ENCODE data around the gene EPHA8. TPM values are rescaled to one million over a fixed set of nuclear protein-coding genes. Genes with fewer than 3 reads are reported as not detected.

The EPHA8 gene
- total and polyA plus RNA-seq, 4 donors, result not detected

DNA sequence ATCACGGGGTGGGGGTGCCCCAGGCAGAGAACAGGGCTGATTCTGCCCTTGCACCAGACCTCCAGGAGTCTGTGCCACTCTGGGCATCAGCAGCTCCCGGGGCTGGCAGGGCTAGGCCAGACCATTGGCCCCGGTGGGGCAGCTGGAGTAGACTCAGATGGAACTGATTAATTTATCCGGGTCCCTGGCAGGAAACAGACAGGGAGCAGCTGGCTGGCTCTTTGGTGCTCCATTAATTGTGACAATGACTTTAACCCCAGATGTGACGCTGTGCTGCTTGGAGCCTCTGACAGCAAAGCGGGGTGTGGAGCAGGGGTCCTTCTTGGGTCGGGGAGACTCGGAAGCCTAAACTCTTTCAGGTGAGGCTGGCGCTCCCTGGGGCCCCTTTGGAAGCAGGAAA, 9.5 kb downstream of the EPHA8 start:
- H3K9me3 ChIP-seq (ENCODE audit: control insufficient read depth in 4 of 4, low read length in 3 of 4), result no peaks in the 10 kb centered on the region
- H3K4me1 ChIP-seq (ENCODE audit: control insufficient read depth in 4 of 4, insufficient read depth in 4 of 4, low read length in 3 of 4), result no peaks in the 10 kb centered on the region
- no peaks in the 10 kb centered on the region for H3K36me3 ChIP-seq (ENCODE audit: control insufficient read depth in 4 of 4, insufficient read depth in 3 of 4, low read depth in 1 of 4, low read length in 3 of 4)
- no peak overlapping the region for H3K4me3 ChIP-seq (ENCODE audit: low read depth in 1 of 3, low read length in 3 of 3)
- peaks cover 0 to 2% (median 0%) of the 10 kb centered on the region in 4 donors for H3K27me3 ChIP-seq (ENCODE audit: control insufficient read depth in 4 of 4, insufficient read depth in 4 of 4, low read length in 3 of 4)
- no peak overlapping the region for H3K27ac ChIP-seq (ENCODE audit: low read depth in 1 of 2, low read length in 2 of 2)
- DNase-seq (ENCODE audit: low spot score), result no peak
- no peak for TF ChIP-seq NR2F2 (IDR thresholded peaks at IDR 0.05)
- no peak for TF ChIP-seq ZBTB33 (IDR thresholded peaks at IDR 0.05)
- TF ChIP-seq FOXA2 (IDR thresholded peaks at IDR 0.05), result no peak
- no peak for TF ChIP-seq HNF4G (IDR thresholded peaks at IDR 0.05)
- TF ChIP-seq FOXA1 (IDR thresholded peaks at IDR 0.05), result no peak
- TF ChIP-seq, protein P1, sequence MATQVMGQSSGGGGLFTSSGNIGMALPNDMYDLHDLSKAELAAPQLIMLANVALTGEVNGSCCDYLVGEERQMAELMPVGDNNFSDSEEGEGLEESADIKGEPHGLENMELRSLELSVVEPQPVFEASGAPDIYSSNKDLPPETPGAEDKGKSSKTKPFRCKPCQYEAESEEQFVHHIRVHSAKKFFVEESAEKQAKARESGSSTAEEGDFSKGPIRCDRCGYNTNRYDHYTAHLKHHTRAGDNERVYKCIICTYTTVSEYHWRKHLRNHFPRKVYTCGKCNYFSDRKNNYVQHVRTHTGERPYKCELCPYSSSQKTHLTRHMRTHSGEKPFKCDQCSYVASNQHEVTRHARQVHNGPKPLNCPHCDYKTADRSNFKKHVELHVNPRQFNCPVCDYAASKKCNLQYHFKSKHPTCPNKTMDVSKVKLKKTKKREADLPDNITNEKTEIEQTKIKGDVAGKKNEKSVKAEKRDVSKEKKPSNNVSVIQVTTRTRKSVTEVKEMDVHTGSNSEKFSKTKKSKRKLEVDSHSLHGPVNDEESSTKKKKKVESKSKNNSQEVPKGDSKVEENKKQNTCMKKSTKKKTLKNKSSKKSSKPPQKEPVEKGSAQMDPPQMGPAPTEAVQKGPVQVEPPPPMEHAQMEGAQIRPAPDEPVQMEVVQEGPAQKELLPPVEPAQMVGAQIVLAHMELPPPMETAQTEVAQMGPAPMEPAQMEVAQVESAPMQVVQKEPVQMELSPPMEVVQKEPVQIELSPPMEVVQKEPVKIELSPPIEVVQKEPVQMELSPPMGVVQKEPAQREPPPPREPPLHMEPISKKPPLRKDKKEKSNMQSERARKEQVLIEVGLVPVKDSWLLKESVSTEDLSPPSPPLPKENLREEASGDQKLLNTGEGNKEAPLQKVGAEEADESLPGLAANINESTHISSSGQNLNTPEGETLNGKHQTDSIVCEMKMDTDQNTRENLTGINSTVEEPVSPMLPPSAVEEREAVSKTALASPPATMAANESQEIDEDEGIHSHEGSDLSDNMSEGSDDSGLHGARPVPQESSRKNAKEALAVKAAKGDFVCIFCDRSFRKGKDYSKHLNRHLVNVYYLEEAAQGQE (IDR thresholded peaks at IDR 0.05), result no peak
- no peak for TF ChIP-seq TAF1 (conservative IDR thresholded peaks at IDR 0.05)
- TF ChIP-seq GABPA (IDR thresholded peaks at IDR 0.05 in 1 of 2, conservative IDR thresholded peaks at IDR 0.05 in 1 of 2), result no peak
- TF ChIP-seq JUND (IDR thresholded peaks at IDR 0.05), result no peak
- TF ChIP-seq RAD21 (IDR thresholded peaks at IDR 0.05), result no peak
- TF ChIP-seq RXRA (IDR thresholded peaks at IDR 0.05), result no peak
- TF ChIP-seq YY1 (IDR thresholded peaks at IDR 0.05), result no peak
- no peak for TF ChIP-seq HNF4A (conservative IDR thresholded peaks at IDR 0.05)
- no peak for TF ChIP-seq SP1 (IDR thresholded peaks at IDR 0.05)
- TF ChIP-seq, protein P2, sequence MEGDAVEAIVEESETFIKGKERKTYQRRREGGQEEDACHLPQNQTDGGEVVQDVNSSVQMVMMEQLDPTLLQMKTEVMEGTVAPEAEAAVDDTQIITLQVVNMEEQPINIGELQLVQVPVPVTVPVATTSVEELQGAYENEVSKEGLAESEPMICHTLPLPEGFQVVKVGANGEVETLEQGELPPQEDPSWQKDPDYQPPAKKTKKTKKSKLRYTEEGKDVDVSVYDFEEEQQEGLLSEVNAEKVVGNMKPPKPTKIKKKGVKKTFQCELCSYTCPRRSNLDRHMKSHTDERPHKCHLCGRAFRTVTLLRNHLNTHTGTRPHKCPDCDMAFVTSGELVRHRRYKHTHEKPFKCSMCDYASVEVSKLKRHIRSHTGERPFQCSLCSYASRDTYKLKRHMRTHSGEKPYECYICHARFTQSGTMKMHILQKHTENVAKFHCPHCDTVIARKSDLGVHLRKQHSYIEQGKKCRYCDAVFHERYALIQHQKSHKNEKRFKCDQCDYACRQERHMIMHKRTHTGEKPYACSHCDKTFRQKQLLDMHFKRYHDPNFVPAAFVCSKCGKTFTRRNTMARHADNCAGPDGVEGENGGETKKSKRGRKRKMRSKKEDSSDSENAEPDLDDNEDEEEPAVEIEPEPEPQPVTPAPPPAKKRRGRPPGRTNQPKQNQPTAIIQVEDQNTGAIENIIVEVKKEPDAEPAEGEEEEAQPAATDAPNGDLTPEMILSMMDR (IDR thresholded peaks at IDR 0.05; ENCODE audit: low read depth, low read length, missing input control), result no peak
- TF ChIP-seq, protein P3, sequence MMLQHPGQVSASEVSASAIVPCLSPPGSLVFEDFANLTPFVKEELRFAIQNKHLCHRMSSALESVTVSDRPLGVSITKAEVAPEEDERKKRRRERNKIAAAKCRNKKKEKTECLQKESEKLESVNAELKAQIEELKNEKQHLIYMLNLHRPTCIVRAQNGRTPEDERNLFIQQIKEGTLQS (IDR thresholded peaks at IDR 0.05), result no peak
- TF ChIP-seq, protein P4, sequence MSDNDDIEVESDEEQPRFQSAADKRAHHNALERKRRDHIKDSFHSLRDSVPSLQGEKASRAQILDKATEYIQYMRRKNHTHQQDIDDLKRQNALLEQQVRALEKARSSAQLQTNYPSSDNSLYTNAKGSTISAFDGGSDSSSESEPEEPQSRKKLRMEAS (IDR thresholded peaks at IDR 0.05), result no peak
- WGBS, result 63% methylated on average over 9 of the region's 9 CpGs
- H3K9ac ChIP-seq (ENCODE audit: low read depth in 1 of 2, low read length in 2 of 2), result no peak overlapping the region

- H3K9me3 ChIP-seq (ENCODE audit: control insufficient read depth in 4 of 4, low read length in 3 of 4), result no peaks in the 10 kb centered on the region
- WGBS, result 64% methylated on average over 7 of the region's 7 CpGs
- H3K36me3 ChIP-seq (ENCODE audit: control insufficient read depth in 4 of 4, insufficient read depth in 3 of 4, low read depth in 1 of 4, low read length in 3 of 4), result no peaks in the 10 kb centered on the region
- H3K9ac ChIP-seq (ENCODE audit: low read depth in 1 of 2, low read length in 2 of 2), result no peak overlapping the region
- TF ChIP-seq SP1 (IDR thresholded peaks at IDR 0.05), result no peak
- peaks cover 0 to 2% (median 0%) of the 10 kb centered on the region in 4 donors for H3K27me3 ChIP-seq (ENCODE audit: control insufficient read depth in 4 of 4, insufficient read depth in 4 of 4, low read length in 3 of 4)
- no peaks in the 10 kb centered on the region for H3K4me1 ChIP-seq (ENCODE audit: control insufficient read depth in 4 of 4, insufficient read depth in 4 of 4, low read length in 3 of 4)
- H3K27ac ChIP-seq (ENCODE audit: low read depth in 1 of 2, low read length in 2 of 2), result no peak overlapping the region
- DNase-seq (ENCODE audit: low spot score), result no peak
- H3K4me3 ChIP-seq (ENCODE audit: low read depth in 1 of 3, low read length in 3 of 3), result no peak overlapping the region
These were observed 9.9 kb downstream of the EPHA8 start for GRCh38 chr1:22573237-22573636.

Data from liver (tissue), 9 donors.